CD4-positive, alpha-beta T cell (primary cell): ENCODE data around the gene BEX2. TPM values are rescaled to one million over a fixed set of nuclear protein-coding genes. Genes with fewer than 3 reads are reported as not detected.

ENCODE experiments used
- ATAC-seq: fragments of 200-7000 bp; cut with Tn5 transposase; one replicate; pipeline ENCODE4 v1.10.0; 2022; ENCODE audit warnings: mild to moderate bottlenecking; ENCODE audit not compliant: poor library complexity
- CTCF ChIA-PET: fragments of 350-600 bp; sonication (Branson Sonifier 250); formaldehyde crosslinking; loops from one replicate; lab custom pipeline; 2021; ENCODE audit warnings: antibody characterized with exemption, inconsistent platforms; lab: Charles Lee
- POLR2A ChIA-PET: fragments of 350-600 bp; sonication (Branson Sonifier 250); formaldehyde crosslinking; loops from one replicate; lab custom pipeline; 2021; ENCODE audit warnings: antibody characterized with exemption, inconsistent platforms; lab: Charles Lee
- DNase-seq, 14 experiments: peaks; one replicate each; pipeline ENCODE4 v3.0.0-alpha.2; 2013 to 2020; ENCODE audit warnings: mixed read lengths in 2 of 14
- H3K27ac ChIP-seq, 2 donors: one replicate each; pipeline versions ENCODE4 v1.5.1 to v1.7.0; 2013; ENCODE audit warnings: low read length in 2 of 2, low read depth in 1 of 2, mild to moderate bottlenecking in 1 of 2
- H3K27me3 ChIP-seq, 2 experiments: 1 replicate in 1 of 2; 2 replicates in 1 of 2; pipeline versions ENCODE4 v1.6.1 to v1.7.0; 2013; ENCODE audit warnings: low read length in 2 of 2, control low read depth in 1 of 2, mild to moderate bottlenecking in 1 of 2, moderate library complexity in 1 of 2; ENCODE audit not compliant: insufficient read depth in 2 of 2, control insufficient read depth in 1 of 2
- H3K36me3 ChIP-seq: one replicate; pipeline ENCODE4 v1.6.1; 2013; ENCODE audit warnings: low read length, control low read depth; ENCODE audit not compliant: insufficient read depth
- H3K4me1 ChIP-seq: one replicate; pipeline ENCODE4 v1.6.1; 2013; ENCODE audit warnings: low read length, control low read depth; ENCODE audit not compliant: insufficient read depth
- H3K4me3 ChIP-seq: one replicate; pipeline ENCODE4 v1.5.1; 2013; ENCODE audit warnings: mild to moderate bottlenecking, low read length, moderate library complexity
- H3K9me3 ChIP-seq, 2 experiments: 1 replicate in 1 of 2; 2 replicates in 1 of 2; pipeline versions ENCODE4 v1.6.1 to v1.7.0; 2013; ENCODE audit warnings: low read length in 2 of 2, mild to moderate bottlenecking in 2 of 2, control low read depth in 1 of 2, moderate library complexity in 1 of 2; ENCODE audit not compliant: control insufficient read depth in 1 of 2, insufficient read depth in 1 of 2
- H3K27ac Mint-ChIP-seq: one replicate; pipeline ENCODE4 v1.8.0; 2020; ENCODE audit warnings: mixed read lengths
- H3K27me3 Mint-ChIP-seq: one replicate; pipeline ENCODE4 v1.8.0; 2021; ENCODE audit warnings: mixed read lengths
- H3K36me3 Mint-ChIP-seq: one replicate; pipeline ENCODE4 v1.8.0; 2021; ENCODE audit warnings: low read depth, mixed read lengths
- H3K4me1 Mint-ChIP-seq: one replicate; pipeline ENCODE4 v1.8.0; 2021; ENCODE audit warnings: low read depth, mixed read lengths
- H3K4me3 Mint-ChIP-seq: one replicate; pipeline ENCODE4 v1.8.0; 2020; ENCODE audit warnings: mild to moderate bottlenecking, mixed read lengths
- H3K9me3 Mint-ChIP-seq: one replicate; pipeline ENCODE4 v1.8.0; 2020; ENCODE audit warnings: mixed read lengths
- CTCF ChIP-seq: fragments of 200-600 bp; IDR thresholded peaks from one replicate; pipeline ENCODE4 v1.8.0; 2022; ENCODE audit warnings: antibody characterized with exemption, mild to moderate bottlenecking
- intact Hi-C, 2 experiments: fragments of 100-400 bp; cut with DNase I in 1 of 2; cut with micrococcal nuclease in 1 of 2; formaldehyde crosslinking; loops; one replicate each; pipeline versions ENCODE4 v1.15.1 to v1.9.0; 2023 to 2025; cut with DNase I, micrococcal nuclease
- total RNA-seq, 174 experiments: library from RNA in 2 of 174; stranded (reverse) in 2 of 174; gene quantifications; one replicate each; pipeline ENCODE4 v1.2.3 and lab custom pipeline; 2021 to 2026

BEX2 gene
- total RNA-seq, 2 experiments from 2014 or later, result 46.4 to 49.3 TPM

GRCh38 chrX:103338663-103339062 lies 27.9 kb upstream of the BEX2 start:
- POLR2A ChIA-PET, result no interaction called here
- Mint-ChIP-seq H3K36me3 (no peaks in the 10 kb centered on the region), H3K4me3 (no peak overlapping the region), H3K27me3 (peaks cover 9% of the 10 kb centered on the region), H3K27ac (no peak overlapping the region), H3K4me1 (no peaks in the 10 kb centered on the region), H3K9me3 (no peaks in the 10 kb centered on the region)
- ATAC-seq, result no peak
- intact Hi-C loops, result no loop called here
- CTCF ChIA-PET, result no interaction called here
- DNase-seq, result no peak
- H3K27me3 ChIP-seq, result no peaks in the 10 kb centered on the region
- H3K36me3 ChIP-seq, result no peaks in the 10 kb centered on the region
- no peak overlapping the region for H3K27ac ChIP-seq
- H3K4me1 ChIP-seq, result no peaks in the 10 kb centered on the region
- no peaks in the 10 kb centered on the region for H3K9me3 ChIP-seq
- no peak for TF ChIP-seq CTCF
- no peak overlapping the region for H3K4me3 ChIP-seq

- Mint-ChIP-seq H3K27ac (no peak overlapping the region), H3K27me3 (peaks cover 48% of the 10 kb centered on the region), H3K36me3 (no peaks in the 10 kb centered on the region), H3K4me3 (no peak overlapping the region), H3K9me3 (no peaks in the 10 kb centered on the region), H3K4me1 (peaks cover 5% of the 10 kb centered on the region)
- ChIA-PET POLR2A (no interaction called here), CTCF (no interaction called here)
- no peaks in the 10 kb centered on the region for H3K4me1 ChIP-seq
- DNase-seq (no peak), ATAC-seq (no peak)
- H3K27me3 ChIP-seq, result peaks cover 4% of the 10 kb centered on the region in 2 experiments
- H3K9me3 ChIP-seq, result no peaks in the 10 kb centered on the region
- no peak for TF ChIP-seq CTCF
- H3K36me3 ChIP-seq, result no peaks in the 10 kb centered on the region
- no peak overlapping the region for H3K4me3 ChIP-seq
- intact Hi-C loops, result no loop called here
- H3K27ac ChIP-seq, result no peak overlapping the region
Observed at GRCh38 chrX:103330681-103331288, 20.0 kb upstream of the BEX2 start.

GRCh38 chrX:103329991-103330390 lies 19.2 kb upstream of the BEX2 start, which contains the start of gene TCEAL7:
Gene TCEAL7, plus strand, starts transcription at chrX:103330239. Its CDS starts 1,165 bp downstream, at chrX:103331404.
- H3K27me3 Mint-ChIP-seq, result peaks cover 48% of the 10 kb centered on the region
- peaks cover 5% of the 10 kb centered on the region for H3K4me1 Mint-ChIP-seq
- peak within 1 kb of the TSS; percentile 20 for H3K4me3 Mint-ChIP-seq
- H3K27ac Mint-ChIP-seq, result no peak within 1 kb of the TSS
- H3K27ac ChIP-seq, result no peak within 1 kb of the TSS
- no peaks in the 10 kb centered on the region for H3K9me3 Mint-ChIP-seq
- no peaks in the 10 kb centered on the region for H3K36me3 ChIP-seq
- intact Hi-C loops, result no loop called here
- ChIA-PET POLR2A (no interaction called here), CTCF (interaction anchor here (0.6 kb wide), 1 partner anchor 556 kb away, joined by 3 read pairs; no protein-coding TSS in a partner anchor)
- no peak within 1 kb of the TSS for H3K4me3 ChIP-seq
- ATAC-seq (no peak), DNase-seq (no peak)
- no peaks in the 10 kb centered on the region for H3K36me3 Mint-ChIP-seq
- H3K9me3 ChIP-seq, result no peaks in the 10 kb centered on the region
- H3K27me3 ChIP-seq, result peaks cover 4% of the 10 kb centered on the region in 2 experiments
- H3K4me1 ChIP-seq, result no peaks in the 10 kb centered on the region
- TF ChIP-seq CTCF, result no peak
